Keratinocyte (primary cell): ENCODE data around the gene PRSS33. TPM values are rescaled to one million over a fixed set of nuclear protein-coding genes. Genes with fewer than 3 reads are reported as not detected.

Experiments used
- DNase-seq: peaks from one replicate; pipeline ENCODE4 v3.0.0-alpha.2; 2011; ENCODE audit warnings: low read depth, missing footprints, low spot score
- FAIRE-seq: peaks from 2 replicates; lab custom pipeline; 2011; peaks lifted over from hg19 to GRCh38; lab: Jason Lieb, UNC
- H2AFZ ChIP-seq: 2 replicates; pipeline ENCODE4 v1.6.0; 2012; ENCODE audit warnings: low read length, control low read depth, inconsistent platforms; ENCODE audit not compliant: control insufficient read depth
- H3K27ac ChIP-seq: 2 replicates; pipeline ENCODE4 v1.5.1; 2011; ENCODE audit warnings: low read length; ENCODE audit not compliant: control insufficient read depth, insufficient read depth
- H3K27me3 ChIP-seq: 3 replicates; pipeline ENCODE4 v1.6.0; 2011; ENCODE audit warnings: low read length; ENCODE audit not compliant: control insufficient read depth, insufficient read depth; ENCODE audit errors: extremely low read depth
- H3K36me3 ChIP-seq, 2 experiments: 2 replicates in 1 of 2; 3 replicates in 1 of 2; pipeline ENCODE4 v1.5.1; 2011; ENCODE audit warnings: low read length in 2 of 2, mild to moderate bottlenecking in 1 of 2; ENCODE audit not compliant: control insufficient read depth in 2 of 2, insufficient read depth in 2 of 2; ENCODE audit errors: extremely low read depth in 1 of 2
- H3K4me1 ChIP-seq: 3 replicates; pipeline ENCODE4 v1.5.1; 2011; ENCODE audit warnings: low read length; ENCODE audit not compliant: control insufficient read depth, insufficient read depth; ENCODE audit errors: extremely low read depth
- H3K4me2 ChIP-seq: 3 replicates; pipeline ENCODE4 v1.6.0; 2011; ENCODE audit warnings: low read depth, low read length; ENCODE audit not compliant: control insufficient read depth, insufficient read depth; ENCODE audit errors: extremely low read depth
- H3K4me3 ChIP-seq, 3 experiments: fragments of 200-600 bp in 1 of 3; sonication (generic) in 1 of 3; 2 replicates in 2 of 3; 3 replicates in 1 of 3; pipeline ENCODE4 v1.5.1; 2011 to 2016; ENCODE audit warnings: low read length in 3 of 3, mild to moderate bottlenecking in 3 of 3, control low read depth in 2 of 3, inconsistent platforms in 1 of 3, low read depth in 1 of 3, mixed read lengths in 1 of 3, mixed run types in 1 of 3, moderate library complexity in 1 of 3; ENCODE audit not compliant: control insufficient read depth in 2 of 3, insufficient read depth in 2 of 3; ENCODE audit errors: extremely low read depth in 1 of 3
- H3K79me2 ChIP-seq: 2 replicates; pipeline ENCODE4 v1.6.0; 2012; ENCODE audit warnings: low read length; ENCODE audit not compliant: control insufficient read depth, insufficient read depth
- H3K9ac ChIP-seq: 3 replicates; pipeline ENCODE4 v1.6.0; 2011; ENCODE audit warnings: low read length; ENCODE audit not compliant: control insufficient read depth, insufficient read depth; ENCODE audit errors: extremely low read depth
- H3K9me1 ChIP-seq: 3 replicates; pipeline ENCODE4 v1.6.0; 2011; ENCODE audit warnings: low read length; ENCODE audit not compliant: control insufficient read depth, insufficient read depth; ENCODE audit errors: extremely low read depth
- H3K9me3 ChIP-seq: 2 replicates; pipeline ENCODE4 v1.5.1; 2012; ENCODE audit warnings: low read depth, low read length; ENCODE audit not compliant: control insufficient read depth
- H4K20me1 ChIP-seq: 3 replicates; pipeline ENCODE4 v1.6.0; 2011; ENCODE audit warnings: low read length; ENCODE audit not compliant: control insufficient read depth, insufficient read depth; ENCODE audit errors: extremely low read depth
- CTCF ChIP-seq, 3 experiments: IDR thresholded peaks in 1 of 3; conservative IDR thresholded peaks in 1 of 3; optimal IDR thresholded peaks in 1 of 3; 2 replicates in 2 of 3; 3 replicates in 1 of 3; pipeline versions ENCODE3 to v1.5.1; 2011; ENCODE audit warnings: low read length in 3 of 3, mild to moderate bottlenecking in 3 of 3, moderate library complexity in 2 of 3, control low read depth in 1 of 3, inconsistent platforms in 1 of 3; ENCODE audit not compliant: insufficient read depth in 2 of 3; ENCODE audit errors: extremely low read depth in 1 of 3
- EZH2 ChIP-seq: IDR thresholded peaks from one replicate; pipeline ENCODE4 v1.6.1; 2012; ENCODE audit warnings: inconsistent platforms, mild to moderate bottlenecking, low read length, moderate library complexity
- dilution Hi-C: fragments of 300-500 bp; cut with MboI; formaldehyde crosslinking; loops from one replicate; pipeline ENCODE4 v1.7.0; 2020; ENCODE audit warnings: low sequenced_read_pairs; ENCODE audit not compliant: extremely low pct_ligation_motif_present
- polyA plus RNA-seq, 5 experiments: library from polyadenylated mRNA; depleted of rRNA in 3 of 5; stranded (reverse) in 3 of 5; stranded (forward) in 1 of 5; unstranded in 1 of 5; fragments of >200 nt; gene quantifications; 1 replicate in 1 of 5; 2 replicates in 3 of 5; 3 replicates in 1 of 5; pipeline versions ENCODE4 v1.2.1 to v1.2.3, GENCODE V29; 2011 to 2012; ENCODE audit warnings: missing spikeins in 2 of 5, low read depth in 1 of 5, low replicate concordance in 1 of 5

Gene PRSS33
- polyA plus RNA-seq, 1 donor (not counting 4 experiments of a cell fraction or from before 2014, with no cell fraction given), result not detected

DNA sequence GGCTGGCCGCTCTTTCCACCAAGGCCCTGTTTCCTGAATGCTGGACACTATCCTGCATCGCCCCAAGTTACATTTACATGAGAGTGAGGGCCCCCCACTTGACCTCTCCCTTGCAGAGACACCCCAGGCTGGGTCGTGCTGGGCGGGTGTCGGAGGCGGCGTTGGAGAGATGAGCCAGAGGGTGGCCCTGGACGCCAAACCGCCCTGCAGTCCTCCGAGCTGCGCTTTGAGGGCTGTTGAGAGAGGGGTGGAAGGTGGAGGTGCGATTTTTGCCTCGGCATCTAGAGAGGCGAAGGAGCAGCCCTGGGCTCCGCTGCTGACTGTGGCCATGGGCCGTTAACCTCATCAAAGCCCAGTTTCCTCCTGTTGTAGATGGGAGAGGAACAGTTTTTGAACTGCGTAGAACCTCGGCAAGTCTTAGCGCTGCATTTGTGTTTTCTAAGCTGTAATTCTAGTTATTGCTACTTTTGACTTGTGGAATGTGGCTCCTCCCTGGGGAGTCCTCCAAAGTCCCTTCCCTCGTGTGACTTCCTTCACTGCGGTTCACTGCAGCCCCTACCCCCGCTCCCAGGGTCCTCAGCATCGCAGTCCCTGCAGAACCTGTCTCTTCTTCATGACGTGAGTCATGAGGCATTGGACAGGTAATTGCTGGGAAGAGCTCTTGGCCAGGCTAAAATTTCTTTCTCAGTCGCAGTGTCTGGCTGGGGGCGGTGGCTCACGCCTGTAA is 9.3 kb downstream of the PRSS33 start:
- DNase-seq (no peak), FAIRE-seq (peak; percentile 17)
- Histone ChIP-seq H3K9me1 (no peaks in the 10 kb centered on the region), H3K79me2 (peaks cover 28% of the 10 kb centered on the region), H4K20me1 (no peaks in the 10 kb centered on the region), H2AFZ (peak overlapping the region; percentile 39), H3K9me3 (no peaks in the 10 kb centered on the region), H3K4me1 (peaks cover 16% of the 10 kb centered on the region), H3K4me2 (peak overlapping the region; percentile 100), H3K9ac (peak overlapping the region; percentile 99), H3K27me3 (no peaks in the 10 kb centered on the region), H3K4me3 (peak overlapping the region; percentile 81 to 85 (median 82)), H3K27ac (peak overlapping the region; percentile 96), H3K36me3 (peaks cover 12 to 13% of the 10 kb centered on the region in 2 experiments)
- dilution Hi-C loops, result no loop called here
- no peak for TF ChIP-seq EZH2
- TF ChIP-seq CTCF (optimal IDR thresholded peaks at IDR 0.05 in 1 of 3, IDR thresholded peaks at IDR 0.05 in 1 of 3, conservative IDR thresholded peaks at IDR 0.05 in 1 of 3; ENCODE audit: extremely low read depth in 1 of 3, insufficient read depth in 2 of 3, low read length in 3 of 3), result no peak

DNA sequence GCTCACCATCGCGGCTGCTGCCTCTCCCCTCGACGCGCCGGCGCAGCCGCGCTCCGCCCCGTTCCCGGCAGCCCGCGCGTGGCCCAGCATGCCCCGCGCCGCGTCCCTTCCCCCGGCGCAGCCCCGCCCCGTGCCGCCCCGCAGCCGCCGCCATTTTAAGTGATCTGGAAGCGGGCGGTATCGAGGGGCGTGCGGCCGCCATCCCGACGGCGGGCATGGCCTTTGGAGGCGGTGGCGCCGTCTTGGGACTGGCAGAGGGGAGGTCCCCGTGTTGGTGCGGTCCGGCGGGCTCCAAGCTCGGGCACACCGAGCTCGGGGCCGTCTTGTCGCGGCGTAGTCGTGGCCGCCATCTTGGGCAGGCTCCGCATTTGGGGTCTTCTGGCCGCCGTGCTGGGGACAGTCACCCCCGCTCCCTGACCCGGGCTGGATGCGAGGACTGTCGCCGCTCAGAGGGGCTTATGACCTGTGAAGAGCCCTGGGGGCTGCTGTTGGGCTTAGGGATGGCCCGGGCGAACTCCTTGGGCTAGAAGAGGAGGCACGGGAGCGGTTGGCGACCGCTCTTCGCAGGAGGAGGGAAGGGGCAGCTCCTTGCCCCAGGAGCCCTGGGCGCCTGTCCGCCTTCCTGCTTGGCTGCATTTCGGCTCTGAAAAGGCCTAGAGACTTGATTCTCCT is 10.0 kb downstream of the PRSS33 start, which contains the start of gene ELOB:
Gene ELOB (minus strand): TSS at position 50 of the 672 bp plus-strand sequence. CDS start 41 bp downstream, at position 9.
- Histone ChIP-seq H3K36me3 (peaks cover 12 to 16% of the 10 kb centered on the region in 2 experiments), H3K4me2 (peak within 1 kb of the TSS; percentile 100), H3K4me1 (peaks cover 16% of the 10 kb centered on the region), H3K9me3 (no peaks in the 10 kb centered on the region), H2AFZ (peak within 1 kb of the TSS; percentile 88), H3K27ac (peak within 1 kb of the TSS; percentile 96), H3K27me3 (no peaks in the 10 kb centered on the region), H3K9me1 (no peaks in the 10 kb centered on the region), H3K4me3 (peak within 1 kb of the TSS; percentile 81 to 85 (median 82)), H4K20me1 (no peaks in the 10 kb centered on the region), H3K9ac (peak within 1 kb of the TSS; percentile 99), H3K79me2 (peaks cover 28% of the 10 kb centered on the region)
- no peak for TF ChIP-seq CTCF (optimal IDR thresholded peaks at IDR 0.05 in 1 of 3, IDR thresholded peaks at IDR 0.05 in 1 of 3, conservative IDR thresholded peaks at IDR 0.05 in 1 of 3; ENCODE audit: extremely low read depth in 1 of 3, insufficient read depth in 2 of 3, low read length in 3 of 3)
- no peak for TF ChIP-seq EZH2
- DNase-seq (no peak), FAIRE-seq (no peak)
- dilution Hi-C loops, result no loop called here
